SW 1271 (cell line): ENCODE data around the gene EDRF1.
A peak's percentile ranks its signal among the peaks of the same experiment; 100 is the strongest.
"Not testable (repeated sequence)": the region's sequence is repeated elsewhere in the genome, so short reads cannot be mapped to it uniquely, and the experiment has no call there.

Experiments
- DNase-seq, 2 experiments: peaks; one replicate each; lab custom pipeline; 2025; lab: John Stamatoyannopoulos, UW

Gene EDRF1

DNA sequence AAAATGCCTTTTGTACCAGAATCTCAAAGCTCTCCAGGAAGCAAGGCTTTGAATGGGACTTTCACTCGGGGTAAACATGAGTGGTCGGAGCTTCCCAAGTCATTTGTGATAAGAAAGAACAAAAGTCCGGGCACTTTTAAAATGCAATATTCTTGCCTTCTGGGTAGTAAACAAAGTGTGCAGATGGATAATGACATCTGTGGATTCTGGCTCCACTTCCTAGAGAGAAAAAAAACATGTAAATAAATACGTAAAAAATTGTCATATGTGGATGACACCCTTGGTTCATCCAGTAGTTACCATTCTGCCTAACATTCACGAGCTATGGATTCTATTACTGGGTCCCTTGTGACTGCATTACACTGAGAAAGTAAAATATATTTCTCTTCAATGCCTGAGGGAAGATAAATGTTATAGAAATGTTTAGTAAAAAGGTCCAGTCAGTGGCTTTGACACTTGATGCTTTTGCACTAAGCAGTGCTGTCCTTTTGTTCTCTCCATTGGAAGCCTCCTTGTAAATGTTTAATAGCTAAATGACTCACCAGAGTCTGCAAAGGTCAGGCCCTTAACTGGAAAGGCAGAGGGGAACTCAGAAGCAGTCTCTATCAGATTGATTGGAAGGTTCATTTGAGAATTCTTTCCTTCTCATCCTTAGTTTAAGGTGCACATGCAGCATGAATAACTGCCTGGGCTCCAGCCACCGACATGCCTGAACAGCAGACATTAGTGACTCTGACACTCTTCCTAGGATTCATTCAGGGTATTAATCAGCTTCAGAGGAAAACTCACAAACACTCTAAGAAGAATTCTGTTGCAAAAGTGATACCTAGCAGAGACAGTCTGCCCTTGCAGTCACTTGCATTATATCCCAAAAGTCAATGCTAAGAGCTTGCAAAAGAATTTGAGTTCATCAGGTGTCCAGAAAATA is 11.7 kb upstream of the EDRF1 start:
- DNase-seq: no peak

DNA sequence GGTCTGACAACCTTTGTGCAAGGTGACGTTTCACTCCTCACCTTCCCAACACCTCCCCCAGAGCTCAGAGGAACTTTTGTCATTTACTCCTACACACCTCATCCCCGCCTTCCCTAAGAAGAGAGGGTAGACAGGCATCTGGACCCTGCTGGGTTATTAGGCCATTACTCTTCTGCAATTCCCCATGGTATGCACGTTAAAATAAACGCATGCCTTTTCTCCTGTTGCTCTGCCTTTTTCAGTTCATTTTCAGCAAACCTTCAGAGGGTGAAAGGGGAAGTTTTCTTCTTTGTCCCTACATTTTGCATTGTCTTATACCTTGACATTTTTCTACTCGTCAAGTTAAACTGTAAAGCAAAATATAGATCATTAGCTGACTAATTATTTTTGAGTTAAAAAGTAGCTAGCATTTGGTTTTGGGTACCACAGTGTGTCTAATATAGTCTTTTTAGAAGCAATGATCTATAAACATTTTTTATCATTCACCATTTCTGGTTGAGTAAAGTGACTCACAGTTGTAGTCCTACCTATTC is 10.5 kb upstream of the EDRF1 start:
- DNase-seq: no peak

DNA sequence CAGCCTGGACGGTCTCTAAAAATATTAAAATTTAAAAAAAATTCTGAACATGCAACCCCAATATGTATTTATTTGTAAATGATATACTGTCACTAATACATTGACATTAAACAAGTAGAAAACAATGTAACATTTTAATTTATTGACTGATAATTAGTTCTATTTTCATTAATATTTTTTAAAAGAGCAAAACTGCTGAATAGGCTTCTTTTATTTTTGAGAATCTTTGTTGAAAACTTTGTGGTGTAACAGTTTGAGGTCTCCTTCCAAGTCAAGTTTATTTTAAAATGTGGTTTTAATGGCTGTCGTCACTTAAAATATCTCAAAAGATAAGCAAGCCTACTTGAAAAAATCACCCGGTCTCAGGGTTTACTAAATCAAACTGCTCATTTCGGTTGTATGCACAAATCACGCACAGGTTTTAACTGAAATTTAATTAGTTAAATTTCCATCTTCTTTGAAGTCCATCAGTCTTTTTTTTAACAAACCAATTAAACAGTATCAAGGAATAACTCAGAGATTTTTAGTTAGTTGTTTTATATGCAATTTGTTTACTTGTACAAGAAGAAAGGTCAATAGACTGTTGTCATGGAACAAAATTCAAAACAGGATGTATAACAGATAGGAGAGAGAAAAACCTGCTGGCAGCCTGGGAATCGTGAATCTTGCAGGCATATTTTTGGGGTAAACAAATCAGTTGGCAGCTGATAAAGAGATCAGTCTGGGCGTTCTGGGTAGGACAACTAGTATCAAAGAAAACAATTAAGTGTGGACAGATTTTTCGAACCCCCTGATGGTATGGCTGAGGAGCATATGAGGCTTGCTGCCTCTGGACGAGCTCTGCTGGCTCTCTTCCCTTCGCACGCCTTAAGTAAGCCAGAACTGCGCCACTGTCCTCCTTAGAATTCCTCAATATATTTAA is 9.7 kb upstream of the EDRF1 start:
- no peak for DNase-seq

DNA sequence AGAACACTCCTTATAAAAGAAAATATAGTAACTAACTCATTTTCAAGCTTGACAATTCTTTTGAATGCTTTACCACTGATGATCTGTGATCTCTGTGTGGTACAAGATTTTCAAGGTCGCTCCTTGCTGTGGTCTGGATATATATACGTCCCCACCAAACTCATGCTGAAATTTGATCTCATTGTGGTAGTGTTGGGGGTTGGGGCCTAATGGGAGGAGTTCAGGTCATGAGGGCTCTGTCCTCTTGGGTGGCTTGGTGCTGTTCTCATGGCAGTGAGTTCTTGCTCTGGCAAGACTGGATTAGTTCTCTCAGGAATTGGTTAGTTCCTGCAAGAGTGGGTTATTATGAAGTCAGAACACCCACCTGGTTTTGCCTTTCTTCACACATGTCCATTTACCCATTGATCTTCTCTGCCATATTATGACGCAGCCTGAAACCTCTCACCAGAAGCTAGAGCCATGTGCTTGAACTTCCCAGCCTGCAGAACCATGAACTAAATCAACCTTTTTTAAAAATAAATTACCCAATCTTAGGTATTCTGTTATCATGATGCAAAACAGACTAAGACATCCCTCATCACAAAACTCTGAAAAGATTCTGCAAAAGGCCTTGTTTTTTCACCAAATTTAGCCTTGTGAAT is 8.3 kb upstream of the EDRF1 start:
- no peak for DNase-seq

DNA sequence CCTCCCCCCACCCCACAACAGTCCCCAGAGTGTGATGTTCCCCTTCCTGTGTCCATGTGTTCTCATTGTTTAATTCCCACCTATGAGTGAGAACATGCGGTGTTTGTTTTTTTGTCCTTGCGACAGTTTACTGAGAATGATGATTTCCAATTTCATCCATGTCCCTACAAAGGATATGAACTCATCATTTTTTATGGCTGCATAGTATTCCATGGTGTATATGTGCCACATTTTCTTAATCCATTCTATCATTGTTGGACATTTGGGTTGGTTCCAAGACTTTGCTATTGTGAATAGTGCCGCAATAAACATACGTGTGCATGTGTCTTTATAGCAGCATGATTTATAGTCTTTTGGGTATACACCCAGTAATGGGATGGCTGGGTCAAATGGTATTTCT is 4.8 kb upstream of the EDRF1 start:
- DNase-seq: not testable (repeated sequence)

DNA sequence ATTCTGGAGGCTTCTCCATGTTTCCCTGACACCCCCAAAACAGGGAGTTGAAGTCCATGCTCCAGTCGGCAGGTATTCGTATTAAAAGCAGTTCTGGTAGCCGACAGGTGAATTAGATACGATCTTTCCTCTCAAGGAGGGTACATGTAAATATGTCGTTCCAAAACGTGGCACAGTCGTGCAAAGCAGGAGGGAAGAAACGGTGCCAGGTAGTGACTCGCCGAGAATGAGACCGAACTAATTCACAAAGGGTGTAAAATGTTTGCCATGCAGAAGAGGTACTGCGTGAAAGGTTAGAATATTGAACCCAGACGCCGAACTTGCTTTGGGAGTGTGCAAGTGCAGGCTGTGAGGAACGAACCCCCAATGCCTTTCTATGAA is 483 bp downstream of the EDRF1 start:
- DNase-seq: no peak

DNA sequence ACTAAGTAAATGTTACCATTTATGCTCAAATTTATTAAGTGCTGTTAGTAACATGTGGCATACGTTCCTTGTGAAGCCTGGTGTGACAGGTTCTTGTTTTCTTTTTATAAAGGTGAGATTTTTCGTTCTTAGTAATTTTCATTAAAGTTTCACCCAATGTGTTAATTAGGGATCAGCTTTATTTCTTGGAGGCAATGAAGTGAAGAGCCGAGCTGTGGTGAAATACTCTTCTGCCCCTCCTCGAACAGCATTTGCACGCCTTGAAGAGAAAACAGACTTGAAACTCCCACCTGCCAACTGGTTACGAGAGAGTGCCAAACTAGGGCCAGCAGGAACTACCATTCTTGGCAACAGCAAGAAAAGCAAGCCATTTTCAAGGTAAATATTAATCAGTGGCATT is 1.5 kb downstream of the EDRF1 start:
- DNase-seq: no peak

DNA sequence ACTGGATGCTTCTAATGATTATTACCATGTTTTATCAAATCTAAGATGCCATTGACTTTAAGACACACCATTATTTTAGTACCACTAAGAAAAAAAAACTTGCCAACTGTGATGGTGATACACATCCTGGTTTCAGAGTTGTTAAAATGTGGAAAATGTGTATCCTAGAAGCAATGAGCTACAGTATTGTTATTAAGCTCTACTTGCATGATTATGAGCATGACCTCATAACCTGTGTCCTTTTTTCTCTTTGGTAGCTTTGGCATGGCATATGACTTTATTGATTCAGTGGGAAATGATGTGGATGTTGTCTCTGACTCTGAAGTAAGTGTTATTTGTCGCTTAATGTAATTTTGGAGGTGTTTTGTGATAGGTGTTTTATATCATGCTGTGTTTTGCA is 3.3 kb downstream of the EDRF1 start:
- DNase-seq: no peak

DNA sequence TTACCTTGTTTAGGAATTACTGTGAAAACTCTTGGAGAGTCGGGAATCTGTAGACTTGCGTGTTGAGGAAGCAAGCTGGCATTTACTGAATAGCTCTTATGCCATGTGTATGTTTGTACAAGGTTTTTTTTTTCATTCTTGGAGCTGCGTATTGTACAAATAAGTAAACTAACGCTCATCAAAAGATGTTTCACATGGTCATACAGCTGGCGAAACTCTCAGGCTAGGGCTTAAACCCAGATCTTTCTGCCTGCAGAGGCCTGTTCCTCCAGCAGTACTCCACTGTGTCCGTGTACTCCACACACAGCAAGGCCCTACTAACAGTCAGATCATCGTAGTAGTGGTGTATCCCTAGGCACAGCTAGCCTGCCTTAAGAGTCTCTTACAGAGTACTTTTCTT is 7.4 kb downstream of the EDRF1 start:
- no peak for DNase-seq

DNA sequence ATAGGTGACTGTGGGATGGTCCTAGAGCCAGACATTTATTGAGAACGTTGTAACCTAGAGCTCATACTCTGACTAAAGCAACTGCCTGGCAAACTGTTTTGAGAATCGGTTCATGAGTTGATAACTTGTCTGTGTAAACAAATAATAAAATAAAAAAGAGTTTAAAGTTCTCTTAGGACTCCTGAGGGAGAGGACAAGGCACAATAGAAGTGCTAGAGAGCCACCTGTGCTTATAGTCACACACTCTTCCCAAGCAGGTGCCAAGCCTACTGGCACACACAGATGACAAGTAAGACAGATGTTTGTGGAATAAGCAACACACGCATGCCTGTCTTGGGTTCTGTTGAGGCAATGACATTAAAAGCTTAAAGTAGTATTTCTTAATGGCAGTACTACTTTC is 7.9 kb downstream of the EDRF1 start:
- DNase-seq: no peak

DNA sequence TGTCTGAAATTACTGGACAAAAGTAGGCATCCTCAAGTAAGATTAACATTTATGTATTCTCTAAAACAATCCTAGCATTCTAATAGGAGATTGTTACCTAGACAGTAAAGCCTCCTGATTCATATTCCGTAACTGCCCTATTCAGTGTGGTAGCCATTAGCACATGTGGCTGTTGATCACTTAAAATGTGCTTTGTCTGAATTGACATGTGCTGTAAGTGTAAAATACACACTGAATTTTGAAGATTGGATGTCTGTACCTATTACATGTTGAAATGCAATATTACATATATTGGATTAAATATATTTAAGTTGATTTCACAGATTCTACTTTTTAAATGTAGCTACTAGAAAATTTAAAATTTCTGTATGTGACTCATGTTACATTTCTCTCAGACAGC is 14.6 kb downstream of the EDRF1 start:
- DNase-seq: no peak

DNA sequence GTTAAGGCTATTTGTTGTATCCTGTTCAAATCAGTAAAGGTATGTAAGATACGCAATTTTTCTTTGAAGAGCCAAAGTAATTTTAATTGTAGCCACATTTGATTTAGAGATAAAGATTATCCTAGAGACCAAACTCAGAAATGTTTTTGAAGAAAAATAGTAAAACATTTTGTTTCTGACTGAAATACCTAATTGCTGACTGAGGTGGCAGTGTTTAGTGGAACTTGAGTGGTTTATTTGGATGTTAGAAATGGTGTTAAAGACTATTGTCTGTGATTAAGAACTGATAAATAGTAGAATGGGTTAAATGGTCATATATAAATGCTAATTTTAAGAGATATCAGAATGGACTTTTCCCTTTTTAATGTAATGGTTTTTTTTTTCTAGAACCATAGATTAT is 15.3 kb downstream of the EDRF1 start:
- DNase-seq: no peak

DNA sequence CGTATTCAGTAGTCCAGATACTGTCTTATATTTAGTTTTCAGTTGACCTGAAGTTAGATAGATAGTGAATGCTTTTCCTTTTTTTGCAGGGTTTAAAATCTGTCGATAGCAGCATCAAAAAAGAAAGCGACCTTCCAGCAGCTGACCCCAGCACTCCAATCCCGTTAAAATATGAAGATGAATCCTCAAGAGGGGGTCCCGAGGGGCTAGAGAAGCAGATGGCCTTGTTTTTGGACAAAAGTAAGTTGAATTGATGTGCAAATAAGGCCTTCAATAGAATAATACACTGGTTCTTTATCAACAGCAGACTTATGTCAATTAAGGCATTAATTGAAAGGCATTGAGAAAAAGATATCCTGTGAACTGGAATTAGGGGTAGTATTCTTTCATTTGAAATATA is 18.7 kb downstream of the EDRF1 start:
- DNase-seq: no peak

DNA sequence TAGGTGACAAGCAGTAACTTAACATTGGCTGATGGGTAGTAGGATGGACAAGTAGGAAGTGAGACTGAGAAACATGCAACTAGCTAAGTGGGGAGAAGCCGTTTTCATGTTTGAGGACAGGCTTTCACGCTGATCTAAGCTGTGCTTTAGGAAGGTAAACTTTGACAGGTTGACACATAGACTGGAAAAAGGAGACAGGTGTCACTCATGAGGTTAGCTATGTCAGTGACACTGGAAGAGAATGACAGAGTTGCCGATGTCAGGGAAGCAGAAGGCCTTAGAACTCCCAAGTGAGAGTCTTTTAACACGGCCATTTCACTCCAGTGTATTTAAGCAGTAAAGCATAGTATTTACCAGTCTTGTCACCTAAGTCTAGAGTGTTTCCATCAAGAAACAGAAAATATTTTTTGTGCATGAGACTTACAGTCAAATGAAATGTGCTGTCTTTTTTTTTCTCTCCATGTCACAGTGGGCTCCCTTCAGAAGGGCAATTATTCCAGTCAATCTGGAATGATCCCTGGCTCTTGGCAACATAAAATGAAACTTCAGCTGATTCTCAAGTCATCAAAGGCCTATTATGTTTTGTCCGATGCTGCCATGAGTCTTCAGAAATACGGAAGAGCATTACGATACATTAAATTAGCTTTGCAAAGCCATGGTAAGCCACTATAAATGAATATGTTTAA is 20.6 kb downstream of the EDRF1 start:
- DNase-seq: no peak

DNA sequence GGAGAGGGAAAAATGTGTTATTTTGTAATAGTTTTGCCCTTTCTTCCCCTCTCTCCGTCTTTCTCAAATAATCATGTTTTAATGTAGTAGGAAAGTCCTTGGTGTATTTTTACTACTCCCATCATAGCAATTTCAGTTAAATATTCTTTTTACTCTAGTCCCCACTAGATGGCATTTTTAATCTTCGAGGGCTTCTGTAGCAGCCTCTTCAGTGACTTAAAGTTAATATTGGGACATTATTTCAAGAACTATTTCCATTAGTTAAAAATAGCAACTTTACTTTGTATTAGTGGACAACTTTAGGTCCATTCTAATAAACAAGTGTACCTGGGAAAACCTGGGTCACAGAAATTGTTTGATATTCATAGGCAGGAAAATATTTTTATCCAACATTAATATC is 23.0 kb downstream of the EDRF1 start:
- DNase-seq: peak in 1 of 2 experiments; percentile 2

DNA sequence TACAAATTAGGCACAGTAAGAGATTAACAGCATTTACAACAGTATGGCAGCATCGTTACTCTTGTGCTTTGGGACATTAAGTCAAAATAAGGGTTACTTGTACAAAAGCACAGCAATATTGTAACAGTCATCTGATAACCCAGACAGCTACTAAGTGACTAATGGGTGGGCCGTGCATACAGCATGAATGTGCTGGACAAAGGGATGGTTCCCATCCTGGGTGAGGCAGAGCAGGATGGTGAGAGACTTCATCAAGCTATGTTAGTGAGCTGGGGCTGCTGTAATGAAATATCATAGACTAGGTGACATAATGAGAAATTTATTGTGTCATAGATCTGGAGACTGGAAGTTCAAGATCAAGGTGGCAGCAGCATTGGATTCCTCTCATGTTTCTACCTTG is 25.4 kb downstream of the EDRF1 start:
- no peak for DNase-seq

DNA sequence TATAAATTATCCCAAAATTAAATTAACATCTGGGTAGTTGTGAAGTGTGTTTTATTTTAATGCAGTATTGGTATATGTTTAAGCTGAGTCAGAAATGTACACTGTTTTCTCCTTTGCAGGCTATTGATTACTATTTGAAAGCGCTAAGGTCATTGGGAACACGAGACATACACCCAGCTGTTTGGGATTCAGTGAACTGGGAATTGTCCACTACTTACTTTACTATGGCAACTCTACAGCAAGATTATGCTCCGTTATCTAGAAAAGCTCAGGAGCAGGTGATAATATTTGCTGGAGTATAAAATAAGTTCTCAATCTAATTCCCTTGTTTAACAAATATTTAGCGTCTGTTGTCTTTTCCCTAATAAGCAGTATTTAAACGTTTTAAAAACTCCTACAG is 27.9 kb downstream of the EDRF1 start:
- no peak for DNase-seq

DNA sequence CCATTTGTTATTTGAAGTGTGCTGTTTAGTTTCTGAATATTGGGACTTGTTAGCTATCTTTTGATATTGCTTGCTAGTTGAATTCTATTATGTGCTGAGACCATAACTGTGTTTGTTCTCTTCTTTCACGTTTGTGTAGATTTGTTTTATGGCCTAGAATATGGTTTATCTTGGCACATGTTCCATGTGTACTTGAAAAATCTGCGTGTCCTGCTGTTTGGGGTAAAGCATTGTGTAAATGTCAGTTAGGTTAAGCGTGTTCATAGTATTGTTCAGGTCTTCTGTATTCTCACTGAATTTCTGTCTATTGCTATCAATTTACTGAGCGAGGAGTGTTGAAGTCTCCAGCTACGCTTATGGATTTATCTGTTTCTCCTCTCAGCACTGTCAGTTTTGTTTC is 36.7 kb downstream of the EDRF1 start:
- DNase-seq: no peak

DNA sequence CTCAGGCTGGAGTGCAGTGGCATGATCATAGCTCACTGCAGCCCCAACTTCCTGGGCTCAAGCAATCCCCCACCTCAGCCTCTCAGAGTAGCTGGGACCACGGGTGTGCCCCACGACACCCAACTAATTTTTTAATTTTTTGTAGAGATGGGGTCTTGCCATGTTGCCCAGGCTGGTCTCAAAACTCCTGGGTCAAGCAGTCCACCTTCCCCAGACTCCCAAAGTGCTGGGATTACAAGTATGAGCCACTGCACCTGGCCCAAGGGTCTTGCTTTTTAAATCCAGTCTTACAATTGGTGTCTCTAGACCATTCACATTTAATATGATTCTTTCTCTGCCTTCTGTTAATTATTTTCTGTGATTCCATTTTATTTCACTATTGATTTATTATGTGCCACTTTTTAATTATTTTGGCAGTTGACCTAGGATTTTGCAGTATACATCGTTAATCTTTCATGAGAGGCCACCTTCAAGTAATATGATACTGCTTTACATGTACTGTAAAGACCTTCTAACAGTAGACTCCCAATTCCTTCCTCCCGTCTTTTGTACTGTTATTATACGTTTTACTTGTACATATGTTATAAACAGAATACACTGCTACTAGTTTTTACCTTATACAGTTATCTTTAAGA is 37.5 kb downstream of the EDRF1 start:
- no peak for DNase-seq

DNA sequence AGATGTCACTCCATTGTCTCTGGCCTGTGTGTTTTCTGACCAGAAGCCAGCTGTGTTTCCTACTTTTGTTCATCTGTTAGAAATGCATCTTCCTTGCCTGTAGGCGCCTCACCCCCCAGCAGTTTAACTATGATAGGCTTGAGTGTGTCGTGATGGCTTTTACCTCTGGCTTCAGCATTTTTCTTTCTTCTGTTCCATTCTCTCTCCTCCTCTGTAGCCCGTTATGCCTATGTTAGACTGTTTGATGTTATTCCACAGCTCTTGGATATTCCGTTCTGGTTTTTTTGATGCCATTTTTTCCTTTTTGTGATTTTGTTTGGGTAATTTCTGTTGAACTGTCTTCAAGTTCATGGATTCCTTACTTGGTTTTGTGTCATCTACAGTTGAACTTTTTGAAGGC is 38.2 kb downstream of the EDRF1 start:
- no peak for DNase-seq

DNA sequence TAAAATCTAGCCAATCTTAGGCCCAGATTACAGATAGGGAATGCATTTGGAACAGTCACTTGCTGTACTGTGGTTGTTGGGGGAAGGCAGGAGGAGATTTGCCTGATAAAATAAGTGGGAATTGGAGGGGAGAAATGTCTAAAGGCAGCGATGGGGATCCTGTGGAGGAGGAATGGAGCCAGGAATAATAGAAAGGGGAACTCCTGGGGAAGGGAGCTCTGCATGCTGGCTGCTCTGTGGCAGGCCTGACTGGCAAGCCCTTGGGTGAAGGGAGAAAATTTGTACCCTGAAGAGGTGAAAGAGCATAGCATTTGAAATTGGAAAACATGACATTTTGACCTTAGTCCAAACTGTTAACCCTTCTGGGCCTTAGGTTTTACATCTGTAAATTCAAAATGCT is 42.5 kb downstream of the EDRF1 start:
- no peak for DNase-seq
